ENCODE data around the gene CAPN13. TPM values are rescaled to one million over a fixed set of nuclear protein-coding genes. Genes with fewer than 3 reads are reported as not detected.

The CAPN13 gene
- polyA plus RNA-seq, 4 donors, result 0.99 to 3.0 (median 2.0) TPM

- no peak for DNase-seq (ENCODE audit: low read depth in 4 of 4, low spot score in 2 of 4)
Measured at GRCh38 chr2:30686000-30686399, 121.2 kb downstream of the CAPN13 start.

GRCh38 chr2:30684996-30685395 is 122.2 kb downstream of the CAPN13 start:
- DNase-seq (ENCODE audit: low read depth in 4 of 4, low spot score in 2 of 4), result no peak

DNA sequence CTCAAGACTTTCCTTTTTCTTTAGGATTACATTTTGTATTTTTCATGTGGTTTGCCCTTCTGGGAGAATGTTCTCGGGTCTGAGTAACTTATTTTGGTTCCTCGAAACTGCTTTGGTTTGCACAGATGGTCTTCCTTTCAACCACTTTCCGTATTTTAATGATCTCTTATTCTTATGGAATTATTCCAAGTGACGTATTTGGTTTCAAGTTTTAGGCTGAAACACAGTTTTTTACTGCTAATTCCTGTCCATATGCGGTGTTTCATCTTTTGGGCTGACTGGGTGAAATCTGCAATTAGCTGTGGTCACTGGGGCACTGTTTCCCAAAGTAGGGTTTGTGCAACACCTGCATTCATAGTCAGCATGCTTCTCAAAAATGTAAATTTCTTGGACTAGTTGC is 122.7 kb downstream of the CAPN13 start:
- DNase-seq (ENCODE audit: low read depth in 4 of 4, low spot score in 2 of 4), result no peak

DNA sequence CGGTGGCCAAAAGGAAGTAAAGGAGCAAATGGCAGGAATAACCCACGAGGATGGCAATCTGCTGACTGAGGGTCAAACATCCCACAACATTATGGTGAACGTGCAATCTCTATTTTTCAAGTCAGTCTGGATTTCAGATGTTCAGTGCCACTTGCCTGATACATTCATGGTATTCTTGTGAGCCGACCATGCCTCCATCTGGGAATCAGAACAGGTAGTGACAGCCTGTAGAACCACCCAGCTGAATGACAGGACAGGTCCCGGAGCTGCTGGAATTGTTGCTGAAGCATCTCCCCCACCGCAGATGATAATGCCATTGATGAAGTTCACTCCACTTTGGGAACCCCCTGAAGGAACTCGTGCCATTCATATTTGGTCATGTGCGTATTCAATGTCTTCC is 123.2 kb downstream of the CAPN13 start:
- DNase-seq (ENCODE audit: low read depth in 4 of 4, low spot score in 2 of 4), result no peak

DNA sequence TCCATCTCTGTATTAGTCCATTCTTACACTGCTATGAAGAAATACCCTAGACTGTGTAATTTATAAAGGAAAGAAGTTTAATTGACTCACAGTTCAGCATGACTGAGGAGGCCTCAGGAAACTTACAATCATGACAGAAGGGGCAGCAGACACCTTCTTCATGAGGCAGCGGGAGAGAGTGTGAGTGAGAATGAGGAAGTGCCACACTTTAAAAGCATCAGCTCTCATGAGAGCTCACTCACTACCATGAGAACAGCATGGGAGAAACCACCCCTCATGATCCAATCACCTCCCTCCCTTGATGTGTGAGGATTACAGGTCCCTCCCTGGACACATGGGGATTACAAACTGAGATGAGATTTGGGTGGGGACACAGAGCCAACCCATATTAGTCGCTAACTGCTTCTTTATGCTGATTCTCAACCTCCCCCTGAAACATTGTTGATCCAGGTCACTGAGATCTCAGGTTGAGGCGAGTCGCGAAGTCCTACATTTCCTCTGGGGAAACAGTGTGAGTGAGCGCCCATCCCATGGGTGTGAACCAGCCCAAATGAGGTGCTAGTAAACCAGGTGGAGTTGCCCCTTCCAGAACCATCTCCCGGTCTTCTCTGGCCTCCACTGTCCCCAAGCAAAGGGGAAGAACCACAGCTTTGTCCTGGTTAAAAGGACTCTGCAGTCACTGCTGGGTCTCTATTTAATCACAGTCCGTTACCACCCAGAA is 123.8 kb downstream of the CAPN13 start:
- no peak for DNase-seq (ENCODE audit: low read depth in 4 of 4, low spot score in 2 of 4)

GRCh38 chr2:30681022-30681421 is 126.2 kb downstream of the CAPN13 start:
- no peak for DNase-seq (ENCODE audit: low read depth in 4 of 4, low spot score in 2 of 4)

DNA sequence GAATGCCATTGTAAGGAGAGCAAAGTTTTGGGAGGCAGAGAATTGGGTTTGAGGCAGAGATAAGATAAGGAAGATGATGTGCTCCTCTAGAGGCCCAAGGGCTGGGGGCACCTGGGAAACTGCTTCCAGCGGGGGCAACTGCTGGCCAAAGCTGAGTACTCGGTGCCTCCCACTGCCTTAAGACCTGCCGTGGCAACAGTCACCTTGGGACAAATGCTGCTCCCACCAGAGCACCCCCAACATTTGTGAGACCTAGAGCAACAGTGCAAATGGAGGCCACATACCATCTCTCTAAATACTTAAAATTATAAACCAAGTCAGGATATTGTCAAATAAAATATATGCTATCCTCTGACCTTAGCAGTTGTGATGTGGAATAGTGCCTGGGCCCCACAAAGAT is 127.1 kb downstream of the CAPN13 start:
- DNase-seq (ENCODE audit: low read depth in 4 of 4, low spot score in 2 of 4), result no peak

- no peak for DNase-seq (ENCODE audit: low read depth in 4 of 4, low spot score in 2 of 4)
Measured at GRCh38 chr2:30679426-30680088, 127.7 kb downstream of the CAPN13 start.

DNA sequence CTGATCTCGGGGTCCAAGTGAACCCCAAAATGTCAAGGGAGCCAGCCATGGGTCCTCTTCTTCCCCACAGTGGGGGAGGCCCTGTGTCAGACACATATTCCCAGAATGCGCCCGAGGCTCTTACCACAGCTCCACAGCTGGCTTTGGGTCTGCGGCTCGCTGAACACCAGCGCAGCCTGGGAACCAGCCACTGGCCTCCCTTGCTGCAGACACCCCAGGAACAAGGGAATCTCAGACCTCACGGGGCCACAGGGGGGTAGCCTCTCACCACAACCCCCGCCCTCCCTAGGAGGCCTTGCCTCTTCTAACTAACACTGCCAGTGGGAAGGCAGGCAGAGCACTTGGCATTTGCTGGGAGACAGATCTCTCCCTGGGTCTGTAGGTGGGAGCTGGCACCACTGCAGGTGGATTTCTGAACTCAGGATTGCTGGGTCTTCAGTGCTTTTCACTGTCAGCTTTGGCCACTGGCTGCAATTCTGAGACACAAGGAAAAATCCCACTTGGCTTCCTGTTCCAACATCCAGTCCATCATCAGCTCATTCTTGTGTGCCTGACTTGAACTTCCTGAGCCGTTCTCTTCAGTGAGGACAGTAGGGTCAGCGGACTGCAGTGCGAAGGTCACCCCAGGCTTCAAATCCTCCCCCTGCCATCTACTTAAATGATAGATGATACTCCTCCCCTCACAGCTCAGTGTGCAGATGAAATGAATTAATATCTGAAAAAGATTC is 128.7 kb downstream of the CAPN13 start:
- no peak for DNase-seq (ENCODE audit: low read depth in 4 of 4, low spot score in 2 of 4)

GRCh38 chr2:30677861-30678385 is 129.3 kb downstream of the CAPN13 start:
- DNase-seq (ENCODE audit: low read depth in 4 of 4, low spot score in 2 of 4), result no peak

DNA sequence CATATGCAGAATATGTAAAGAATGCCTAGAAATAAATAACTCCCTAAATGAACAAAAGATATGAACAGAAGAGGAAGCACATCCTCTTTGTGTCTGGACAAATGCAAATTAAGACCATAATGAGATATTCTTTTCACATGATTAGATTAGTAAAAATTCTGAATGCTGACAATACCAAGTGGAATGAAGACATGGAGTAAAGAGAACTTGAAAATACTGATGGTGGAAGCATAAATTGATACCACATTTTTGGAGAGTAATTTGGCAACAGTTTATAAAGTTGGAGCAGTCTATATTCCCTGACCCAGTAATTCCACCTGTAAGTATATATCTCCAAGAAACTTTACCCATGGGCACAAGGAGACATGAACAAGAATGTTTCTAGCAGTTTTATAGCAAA is 130.0 kb downstream of the CAPN13 start:
- DNase-seq (ENCODE audit: low read depth in 4 of 4, low spot score in 2 of 4), result no peak

DNA sequence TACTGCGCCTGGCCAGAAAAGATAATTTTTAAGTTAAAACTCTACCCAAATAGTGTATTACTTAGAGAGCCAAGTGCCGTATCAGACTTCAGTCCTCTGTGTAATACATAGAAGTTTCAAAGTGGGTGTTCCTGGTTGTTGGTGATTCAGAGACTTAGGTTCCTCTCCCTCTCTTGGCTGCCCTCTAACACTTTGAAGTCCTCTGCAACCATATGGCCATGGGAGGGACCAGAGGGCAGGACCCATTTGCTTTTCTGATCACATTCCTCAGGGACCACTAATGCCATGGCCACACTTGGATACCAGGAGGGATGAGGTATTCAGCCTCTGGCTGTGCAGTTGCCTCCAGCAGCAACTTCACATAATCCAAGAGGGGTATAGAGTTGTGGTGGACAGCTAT is 131.5 kb downstream of the CAPN13 start:
- no peak for DNase-seq (ENCODE audit: low read depth in 4 of 4, low spot score in 2 of 4)

- DNase-seq (ENCODE audit: low read depth in 4 of 4, low spot score in 2 of 4), result no peak
Measured at GRCh38 chr2:30673127-30673526, 134.1 kb downstream of the CAPN13 start.

All from left renal cortex interstitium (tissue), 4 donors.